SU-DHL-6 (cell line): ENCODE data around the gene RFC2.
"Not testable (repeated sequence)": the region's sequence is repeated elsewhere in the genome, so short reads cannot be mapped to it uniquely, and the experiment has no call there.

Experiments used
- H2AFZ ChIP-seq: fragments of 200-600 bp; sonication (generic); 2 replicates; pipeline ENCODE4 v1.6.1; 2014; ENCODE audit warnings: low read depth, mild to moderate bottlenecking, moderate library complexity, mixed read lengths, antibody characterized with exemption, low read length; ENCODE audit not compliant: severe bottlenecking
- H3F3A ChIP-seq: fragments of 200-600 bp; shearing (Covaris generic); 2 replicates; pipeline ENCODE4 v1.6.0; 2016; ENCODE audit warnings: antibody characterized with exemption, mild to moderate bottlenecking; ENCODE audit not compliant: insufficient read depth
- H3K27ac ChIP-seq: fragments of 200-600 bp; sonication (generic); 2 replicates; pipeline ENCODE4 v1.5.1; 2016; ENCODE audit warnings: low read depth, mild to moderate bottlenecking, low read length, moderate library complexity, mixed read lengths
- H3K27me3 ChIP-seq: fragments of 200-600 bp; sonication (generic), shearing (Covaris generic); 2 replicates; pipeline ENCODE4 v1.6.0; 2014; ENCODE audit warnings: mild to moderate bottlenecking, low read length
- H3K36me3 ChIP-seq: fragments of 200-600 bp; sonication (generic); 2 replicates; pipeline ENCODE4 v1.6.1; 2014; ENCODE audit warnings: mild to moderate bottlenecking, low read length, mixed read lengths
- H3K4me2 ChIP-seq: fragments of 300-600, 200-600 bp; shearing (Covaris generic), sonication (generic); 2 replicates; pipeline ENCODE4 v1.6.0; 2014; ENCODE audit warnings: low read length, low read depth, mild to moderate bottlenecking; ENCODE audit not compliant: poor library complexity, severe bottlenecking
- H3K4me3 ChIP-seq: fragments of 200-600 bp; sonication (generic); 2 replicates; pipeline ENCODE4 v1.5.1; 2014; ENCODE audit warnings: antibody characterized with exemption, low read length, mild to moderate bottlenecking, mixed read lengths; ENCODE audit not compliant: insufficient read depth, poor library complexity, severe bottlenecking
- H3K79me2 ChIP-seq: fragments of 200-600 bp; sonication (generic); 2 replicates; pipeline ENCODE4 v1.6.1; 2014; ENCODE audit warnings: mild to moderate bottlenecking, low read length, moderate library complexity; ENCODE audit not compliant: insufficient read depth
- H3K9ac ChIP-seq: fragments of 200-600 bp; sonication (generic); 2 replicates; pipeline ENCODE4 v1.7.0; 2014; ENCODE audit warnings: mild to moderate bottlenecking, low read length
- H3K9me2 ChIP-seq: fragments of 200-600 bp; sonication (generic); replicated peaks from 2 replicates; pipeline ENCODE4 v1.6.1; 2014; ENCODE audit warnings: low read length; ENCODE audit not compliant: insufficient read depth
- H3K9me3 ChIP-seq: fragments of 200-600 bp; sonication (generic); 2 replicates; pipeline ENCODE4 v1.6.1; 2014; ENCODE audit warnings: low read length, mixed read lengths; ENCODE audit not compliant: insufficient read depth
- H4K20me1 ChIP-seq: fragments of 200-600 bp; sonication (generic); 2 replicates; pipeline ENCODE4 v1.6.1; 2014; ENCODE audit warnings: low read depth, mild to moderate bottlenecking, antibody characterized with exemption, low read length, moderate library complexity, mixed read lengths
- CTCF ChIP-seq: fragments of 200-600 bp; sonication (generic); IDR thresholded peaks from one replicate; pipeline ENCODE4 v1.5.1; 2017; ENCODE audit warnings: antibody characterized with exemption, mild to moderate bottlenecking, low read length, moderate library complexity; ENCODE audit not compliant: insufficient read depth, poor library complexity, severe bottlenecking
- EZH2phosphoT487 ChIP-seq: fragments of 200-600 bp; sonication (generic), shearing (Covaris generic); conservative IDR thresholded peaks from 2 replicates; pipeline ENCODE4 v1.6.1; 2018; ENCODE audit warnings: mild to moderate bottlenecking, antibody characterized with exemption, low read length, moderate library complexity, mixed read lengths

Gene RFC2

DNA sequence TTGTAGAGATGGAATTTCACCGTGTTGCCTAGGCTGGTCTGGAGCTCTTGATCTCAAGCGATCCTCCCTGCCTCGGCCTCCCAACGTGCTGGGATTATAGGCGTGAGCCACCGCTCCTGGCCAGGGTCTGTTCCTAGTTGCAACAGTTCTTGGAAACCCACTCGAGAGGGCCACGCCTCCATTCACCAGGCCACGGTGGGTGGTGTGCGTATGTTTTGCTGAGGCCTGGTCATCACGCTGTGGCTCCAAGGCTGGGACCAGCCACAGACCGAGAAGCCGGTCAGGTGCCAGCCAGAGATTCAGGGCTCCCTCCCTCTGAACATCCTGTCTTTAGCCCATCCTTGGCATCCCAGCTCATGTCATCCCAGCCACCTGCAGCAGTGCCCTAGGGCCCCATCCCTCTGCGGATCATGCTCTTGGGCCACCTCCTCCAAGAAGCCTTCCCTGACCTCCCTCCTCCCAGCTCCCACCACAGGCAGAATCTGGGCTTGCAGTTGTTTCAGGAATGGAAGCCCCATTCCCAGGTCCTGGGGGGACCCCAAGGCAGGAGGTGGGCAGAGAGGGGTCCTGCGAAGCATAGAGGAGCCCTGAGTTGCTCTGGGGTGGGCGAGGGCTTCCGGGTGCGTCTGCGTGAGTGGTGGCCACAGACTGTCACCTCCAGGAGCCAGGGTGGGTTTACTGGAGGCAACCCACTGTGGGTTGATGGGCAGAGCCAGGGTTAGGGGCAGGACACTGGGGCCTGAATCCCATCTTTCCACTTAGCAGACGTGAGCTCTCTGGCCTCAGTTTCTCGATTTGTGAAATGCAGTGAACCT, 39.2 kb downstream of the RFC2 start:
- peaks cover 8% of the 10 kb centered on the region; the same call in 1 of the 2 replicates for H3K79me2 ChIP-seq
- H4K20me1 ChIP-seq: no peaks in the 10 kb centered on the region
- no peak overlapping the region for H3K9ac ChIP-seq
- H3K4me3 ChIP-seq: no peak overlapping the region
- H3K4me2 ChIP-seq: no peak overlapping the region
- no peak overlapping the region for H2AFZ ChIP-seq
- no peaks in the 10 kb centered on the region for H3K9me2 ChIP-seq
- no peaks in the 10 kb centered on the region for H3K36me3 ChIP-seq
- H3K27ac ChIP-seq: peak overlapping the region; percentile 76
- no peak for TF ChIP-seq CTCF
- no peak for TF ChIP-seq EZH2phosphoT487
- H3K27me3 ChIP-seq: no peaks in the 10 kb centered on the region
- peaks cover 18% of the 10 kb centered on the region for H3F3A ChIP-seq
- no peaks in the 10 kb centered on the region for H3K9me3 ChIP-seq

GRCh38 chr7:74212661-74213060, 41.5 kb downstream of the RFC2 start:
- Histone ChIP-seq H3K9me2 (no peaks in the 10 kb centered on the region), H3F3A (peaks cover 16% of the 10 kb centered on the region), H2AFZ (no peak overlapping the region), H4K20me1 (no peaks in the 10 kb centered on the region), H3K79me2 (peaks cover 8% of the 10 kb centered on the region; the same call in 1 of the 2 replicates), H3K9ac (no peak overlapping the region), H3K9me3 (no peaks in the 10 kb centered on the region), H3K27ac (no peak overlapping the region), H3K4me2 (no peak overlapping the region), H3K4me3 (no peak overlapping the region), H3K36me3 (no peaks in the 10 kb centered on the region), H3K27me3 (no peaks in the 10 kb centered on the region)
- TF ChIP-seq CTCF (no peak), EZH2phosphoT487 (no peak)

DNA sequence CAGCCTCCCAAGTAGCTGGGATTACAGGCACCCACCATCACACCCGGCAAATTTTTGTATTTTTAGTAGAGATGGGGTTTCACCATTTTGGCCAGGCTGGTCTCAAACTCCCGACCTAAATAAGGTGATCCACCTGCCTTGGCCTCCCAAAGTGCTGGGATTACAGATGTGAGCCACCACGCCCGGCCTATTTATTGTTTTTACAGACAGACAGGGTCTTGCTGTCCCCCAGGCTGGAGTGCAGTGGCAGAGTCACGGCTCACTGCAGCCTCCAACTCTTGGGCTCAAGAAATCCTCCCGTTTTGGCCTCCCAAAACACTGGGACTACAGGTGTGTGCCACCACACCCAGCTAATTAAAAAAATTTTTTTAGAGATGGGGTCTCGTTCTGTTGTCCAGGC, 46.0 kb downstream of the RFC2 start:
- H3F3A ChIP-seq, H3K9me2 ChIP-seq, H3K27ac ChIP-seq, H2AFZ ChIP-seq, H3K27me3 ChIP-seq, H3K9me3 ChIP-seq, H3K9ac ChIP-seq, H3K4me2 ChIP-seq, H4K20me1 ChIP-seq, H3K79me2 ChIP-seq, H3K36me3 ChIP-seq, H3K4me3 ChIP-seq: not testable (repeated sequence)

GRCh38 chr7:74207586-74207985, 46.6 kb downstream of the RFC2 start:
- H4K20me1 ChIP-seq: no peaks in the 10 kb centered on the region
- H3K9me3 ChIP-seq: no peaks in the 10 kb centered on the region
- H3F3A ChIP-seq: peaks cover 6% of the 10 kb centered on the region
- no peaks in the 10 kb centered on the region for H3K27me3 ChIP-seq
- H3K9me2 ChIP-seq: no peaks in the 10 kb centered on the region
- no peak overlapping the region for H3K4me3 ChIP-seq
- H3K36me3 ChIP-seq: no peaks in the 10 kb centered on the region
- H2AFZ ChIP-seq: no peak overlapping the region
- no peak overlapping the region for H3K27ac ChIP-seq
- H3K79me2 ChIP-seq: peaks cover 8% of the 10 kb centered on the region; the same call in 1 of the 2 replicates
- no peak overlapping the region for H3K4me2 ChIP-seq
- H3K9ac ChIP-seq: no peak overlapping the region
- no peak for TF ChIP-seq CTCF
- TF ChIP-seq EZH2phosphoT487: no peak
